SK-N-MC (cell line): ENCODE data around the gene PCP4L1.

ENCODE experiments used
- EZH2 ChIP-seq: fragments of 200-600 bp; sonication (generic); IDR thresholded peaks from one replicate; pipeline ENCODE4 v1.6.1; 2017; ENCODE audit warnings: antibody characterized with exemption
- POLR2AphosphoS5 ChIP-seq: IDR thresholded peaks from 2 replicates; pipeline ENCODE4 v1.6.1; 2012; ENCODE audit warnings: mild to moderate bottlenecking, low read depth, low read length, borderline replicate concordance

DNA sequence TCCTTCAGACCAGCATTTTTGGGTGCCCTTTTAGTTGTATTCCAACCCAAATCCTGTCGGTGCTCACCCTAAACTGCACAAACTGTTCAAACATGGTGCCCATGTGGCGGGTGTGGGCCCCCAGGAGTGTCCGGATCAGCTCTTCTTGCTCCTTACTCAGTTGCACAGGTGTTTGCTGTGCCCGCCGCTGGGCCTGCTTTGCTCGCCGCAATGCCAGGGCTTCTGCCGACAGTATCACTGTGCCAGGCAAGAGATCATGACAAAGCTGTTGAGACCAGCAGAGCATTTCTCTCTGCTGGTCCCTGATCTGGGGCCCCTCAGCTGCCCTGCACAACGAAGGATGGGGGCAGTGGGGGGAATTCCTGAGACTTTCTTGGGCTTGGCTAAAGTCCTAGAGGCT lies 25.4 kb upstream of the PCP4L1 start:
- TF ChIP-seq EZH2 (no peak), POLR2AphosphoS5 (no peak)
